NCI-H2227 (cell line): Measurements from ENCODE around the gene EVC.

Source experiments
- DNase-seq: peaks from one replicate; lab custom pipeline; 2025; ENCODE audit not compliant: unreplicated experiment; lab: John Stamatoyannopoulos, UW

EVC gene

DNA sequence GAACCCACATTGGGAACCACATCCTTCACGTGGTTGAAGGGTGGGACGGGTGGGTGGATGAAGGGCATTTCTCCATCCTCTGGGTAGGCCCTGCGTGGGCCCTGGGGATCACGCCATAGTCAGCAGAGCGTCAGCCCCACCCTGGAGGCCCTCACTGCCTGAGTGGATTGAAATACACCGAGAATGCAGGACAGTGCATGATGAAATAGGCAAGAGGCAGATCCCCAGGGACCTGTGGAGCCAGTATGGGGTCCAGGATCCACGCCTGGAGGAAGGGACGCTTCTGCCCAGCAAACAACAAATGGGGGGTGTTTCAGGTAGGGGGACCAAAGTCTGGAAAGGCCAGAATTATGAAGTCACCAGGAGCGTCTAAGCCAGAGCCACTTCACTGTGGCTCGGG lies 19.4 kb downstream of the EVC start:
- no peak for DNase-seq

DNA sequence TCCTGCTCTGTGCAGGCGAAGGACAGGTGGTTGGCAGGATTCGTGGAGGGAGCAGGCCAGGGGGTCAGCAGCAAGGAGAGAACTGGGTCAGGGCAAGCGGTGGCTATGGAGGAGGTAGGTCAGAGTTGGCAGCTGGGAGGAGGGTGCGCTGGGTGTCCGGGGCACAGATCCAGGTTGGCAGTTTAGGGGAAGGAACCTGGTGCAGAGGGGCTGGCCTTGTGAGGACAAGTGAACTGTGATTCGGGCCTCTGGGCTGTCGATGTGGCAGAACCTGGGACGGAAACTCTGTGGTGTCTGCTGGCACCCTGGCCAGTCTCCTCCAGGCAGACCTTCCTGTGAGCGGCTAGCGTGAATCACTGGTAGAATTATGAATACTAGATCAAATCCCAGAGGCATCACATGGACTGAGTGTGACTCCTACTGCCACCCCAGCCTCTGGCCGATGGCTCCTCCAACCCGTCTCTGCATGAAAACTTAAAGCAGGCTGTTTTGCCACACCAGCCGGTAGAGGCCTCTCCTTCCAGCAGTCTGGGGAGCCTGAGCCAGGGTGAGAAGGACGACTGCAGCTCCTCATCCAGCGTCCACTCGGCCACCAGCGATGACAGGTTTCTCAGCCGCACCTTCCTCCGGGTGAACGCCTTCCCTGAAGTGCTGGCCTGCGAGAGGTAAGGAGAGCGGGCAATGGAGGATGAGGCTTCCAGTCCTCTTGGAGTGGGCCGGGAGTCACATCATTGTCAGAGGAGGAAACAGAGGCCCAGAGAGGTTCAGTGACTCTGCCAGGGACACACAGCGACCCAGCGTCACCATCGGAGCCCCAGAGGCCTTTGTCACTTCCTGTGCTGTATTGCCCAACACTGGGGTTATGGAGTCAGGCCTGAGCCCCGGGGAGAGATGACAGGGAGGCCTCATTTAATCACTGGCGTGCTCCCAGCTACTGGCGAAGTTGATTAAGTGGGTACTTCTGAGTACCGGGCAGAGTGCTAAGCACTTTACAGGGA lies 20.3 kb downstream of the EVC start:
- no peak for DNase-seq

DNA sequence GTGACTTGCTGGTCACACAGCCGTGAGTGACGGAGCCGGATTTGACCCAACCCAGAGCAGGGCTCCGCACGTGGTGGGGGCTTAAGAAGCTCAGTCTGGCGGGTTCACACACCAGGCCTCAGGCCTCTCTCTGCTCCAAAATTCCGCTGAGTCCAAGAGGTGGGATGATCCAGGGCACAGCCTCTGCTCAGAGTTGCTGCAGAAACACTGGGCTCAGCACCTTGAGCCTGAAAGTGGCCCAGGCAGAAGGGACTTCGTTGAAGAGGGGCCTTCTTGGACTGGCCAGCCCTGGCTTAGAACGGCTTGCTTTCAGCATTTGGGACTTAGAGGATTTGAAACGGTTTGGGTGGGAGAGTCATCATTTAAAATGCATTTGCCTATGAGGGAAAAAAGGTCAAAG lies 21.2 kb downstream of the EVC start:
- DNase-seq, result no peak

DNA sequence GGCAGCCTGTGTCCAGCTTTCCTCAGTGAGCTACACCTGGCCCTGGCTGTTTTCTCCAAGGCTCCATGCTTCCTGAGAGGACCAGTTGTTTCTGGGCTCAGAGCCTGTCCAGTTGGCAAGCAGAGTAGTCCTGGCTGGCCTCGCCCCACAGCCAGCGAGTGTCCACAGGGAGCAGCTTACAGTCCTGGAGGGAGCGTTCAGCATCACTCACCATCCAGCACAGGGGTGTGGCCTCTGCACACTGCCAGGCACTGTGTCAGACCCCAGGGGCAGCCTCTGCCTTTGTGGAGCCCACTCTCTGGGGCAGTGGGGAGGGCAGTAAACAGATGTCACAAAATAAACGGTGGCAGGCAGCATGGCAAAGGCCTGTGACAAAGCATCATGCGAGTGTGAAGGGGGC lies 23.9 kb downstream of the EVC start:
- DNase-seq, result no peak

DNA sequence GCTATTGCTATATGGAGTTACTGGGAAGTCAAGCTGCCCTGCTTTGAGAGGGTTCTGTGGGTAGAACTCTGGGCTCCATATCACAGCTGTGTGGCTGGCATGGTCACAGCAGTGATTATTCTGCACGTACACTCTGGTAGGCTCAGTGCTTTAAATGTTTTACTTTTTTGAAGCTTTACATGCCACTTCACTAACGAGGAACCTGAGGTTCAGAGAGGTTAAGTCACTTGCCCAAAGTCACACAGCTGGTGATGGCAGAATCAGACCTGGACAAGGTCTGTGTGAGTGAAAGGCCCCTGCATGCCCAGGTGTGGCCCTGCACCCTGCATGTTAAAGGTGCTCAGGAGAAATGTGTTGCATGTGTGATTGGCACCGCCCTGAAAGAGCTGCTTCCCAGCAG lies 24.5 kb downstream of the EVC start:
- no peak for DNase-seq

- no peak for DNase-seq
These were observed 27.1 kb downstream of the EVC start for GRCh38 chr4:5738061-5738460.

DNA sequence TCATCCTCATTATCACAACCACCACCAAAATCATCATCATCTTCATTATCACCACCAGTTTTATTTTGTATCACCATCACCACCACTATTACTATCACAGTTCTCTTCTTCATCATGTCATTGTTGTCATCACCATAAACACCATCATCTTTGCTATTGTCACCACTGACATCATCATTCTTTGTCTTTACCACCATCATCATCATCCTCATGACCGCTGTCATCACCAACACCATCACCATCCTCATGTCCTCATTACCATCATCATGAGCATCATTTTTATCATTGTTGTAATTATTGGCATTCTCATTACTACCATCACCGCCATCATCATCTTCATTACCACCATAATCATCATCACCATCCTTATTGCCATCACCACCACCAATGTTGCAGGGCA lies 31.4 kb downstream of the EVC start:
- DNase-seq, result no peak

- DNase-seq, result no peak
These were observed 32.0 kb downstream of the EVC start for GRCh38 chr4:5742968-5743367.

DNA sequence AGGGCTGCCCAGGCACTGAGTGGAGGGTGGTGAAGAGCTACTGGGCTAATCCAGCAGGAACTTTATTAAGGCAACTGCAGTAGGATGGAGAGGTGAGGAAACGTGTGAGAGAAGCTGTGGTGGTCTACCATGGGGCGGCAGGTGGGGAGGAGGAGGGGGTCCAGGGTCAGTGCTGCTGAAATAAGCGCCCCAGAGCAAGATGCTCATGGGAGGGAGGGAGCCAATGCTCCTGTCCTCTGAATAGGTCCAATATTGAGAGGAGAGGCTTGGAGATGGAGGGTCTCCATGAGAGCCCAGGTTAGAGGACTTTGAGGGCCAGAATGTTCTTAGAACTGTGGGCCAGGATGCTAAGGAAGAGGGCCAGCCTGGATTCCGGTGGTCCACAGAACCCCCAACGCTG lies 35.2 kb downstream of the EVC start:
- DNase-seq, result no peak

- no peak for DNase-seq
These were observed 36.1 kb downstream of the EVC start for GRCh38 chr4:5746829-5747737.

GRCh38 chr4:5747738-5748375 lies 36.9 kb downstream of the EVC start:
- DNase-seq, result no peak

DNA sequence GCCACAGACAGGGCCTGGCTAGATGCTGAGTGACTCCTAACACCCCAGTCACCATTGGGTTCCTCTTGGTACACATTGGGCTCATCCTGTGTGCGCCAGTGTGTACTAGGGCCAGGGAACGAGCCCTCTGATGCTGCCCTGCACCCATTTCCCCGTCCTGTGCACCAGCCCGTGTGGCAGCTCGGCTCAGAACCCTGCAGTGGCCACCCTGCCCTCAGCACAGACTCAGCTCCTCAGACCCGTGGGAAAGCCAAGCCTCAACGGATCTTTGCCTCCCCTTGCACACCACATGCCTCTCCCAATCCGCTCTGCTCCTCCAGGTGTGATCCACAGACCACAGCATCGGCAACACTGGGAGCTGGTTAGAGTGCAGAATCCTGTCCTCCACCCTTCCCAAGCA lies 38.6 kb downstream of the EVC start:
- DNase-seq, result no peak

DNA sequence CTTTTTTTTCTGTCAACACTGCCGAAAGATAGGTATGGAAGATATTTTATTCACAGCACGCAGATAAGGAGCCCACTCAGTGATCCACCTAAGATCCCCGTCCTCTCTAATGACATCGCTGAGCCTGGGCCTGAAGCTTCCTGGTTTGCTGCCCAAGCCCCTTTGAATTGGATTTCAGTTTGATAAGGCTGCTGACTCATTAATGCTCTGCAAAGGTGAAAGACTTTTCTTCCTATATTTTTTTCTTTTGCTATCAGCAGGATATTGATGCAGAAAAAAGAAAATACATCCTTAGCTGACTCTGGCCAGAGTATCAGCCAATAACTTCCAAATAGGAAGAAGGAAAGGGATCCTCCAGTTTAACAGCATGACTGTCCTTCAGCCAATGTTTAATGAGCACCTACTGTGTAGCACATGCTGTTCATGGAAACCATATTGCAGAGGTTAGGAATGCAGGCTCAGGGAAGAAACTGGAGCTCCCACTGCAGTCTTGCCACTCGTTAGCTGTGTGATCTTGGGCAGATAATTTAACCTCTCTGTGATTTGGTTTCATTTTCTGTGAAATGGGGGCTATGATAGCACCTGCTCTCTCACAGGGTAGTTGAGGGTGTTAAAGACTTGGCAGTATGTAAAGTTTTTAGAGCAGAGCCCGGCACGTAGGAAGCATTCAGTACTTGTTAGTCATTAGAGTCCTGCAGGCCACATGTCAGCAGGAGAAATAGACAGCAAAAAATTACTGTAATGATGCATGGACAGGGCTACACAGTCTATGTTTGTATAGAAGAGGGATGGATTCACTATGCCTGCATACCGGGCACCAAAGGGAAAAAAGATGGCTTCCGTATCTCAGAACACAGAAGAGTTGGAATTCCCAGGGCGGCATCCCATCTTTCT lies 39.3 kb downstream of the EVC start:
- DNase-seq, result no peak

- DNase-seq, result no peak
These were observed 40.1 kb downstream of the EVC start for GRCh38 chr4:5750946-5751665.

GRCh38 chr4:5751666-5752375 lies 40.8 kb downstream of the EVC start:
- no peak for DNase-seq

- peak; percentile 12 for DNase-seq
These were observed 41.6 kb downstream of the EVC start for GRCh38 chr4:5752376-5753184.

DNA sequence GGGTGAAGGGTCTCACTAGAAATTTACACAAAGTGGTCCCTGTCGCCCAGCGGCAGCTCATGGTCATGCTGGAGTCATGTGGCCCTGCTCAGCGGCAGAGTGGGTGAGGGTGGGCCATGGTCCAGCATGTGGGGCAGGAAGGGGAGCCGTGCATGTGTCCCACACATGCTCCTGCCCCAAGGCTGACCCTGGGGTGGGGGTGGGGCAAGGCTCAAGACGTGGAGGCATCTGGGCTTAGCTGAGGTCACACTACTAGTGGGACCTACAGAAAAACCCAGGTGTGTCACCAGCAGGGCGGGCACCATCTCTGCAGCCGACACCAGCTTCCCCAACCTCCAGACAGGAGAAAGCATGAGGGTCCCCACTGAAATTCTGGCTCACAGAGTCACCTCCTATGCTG lies 42.4 kb downstream of the EVC start:
- no peak for DNase-seq
